Activated gamma-delta T cell treated with anti-CD3 and anti-CD28 coated beads, Interleukin-2, amount 50 U/mL, for 16 hours (primary cell): ENCODE measurements around the gene GRIK4.
"Not testable (repeated sequence)": the region's sequence is repeated elsewhere in the genome, so short reads cannot be mapped to it uniquely, and the experiment has no call there.

Experiments
- DNase-seq: peaks from one replicate; pipeline ENCODE4 v3.0.0-alpha.2; 2020; ENCODE audit warnings: low read depth

The GRIK4 gene

DNA sequence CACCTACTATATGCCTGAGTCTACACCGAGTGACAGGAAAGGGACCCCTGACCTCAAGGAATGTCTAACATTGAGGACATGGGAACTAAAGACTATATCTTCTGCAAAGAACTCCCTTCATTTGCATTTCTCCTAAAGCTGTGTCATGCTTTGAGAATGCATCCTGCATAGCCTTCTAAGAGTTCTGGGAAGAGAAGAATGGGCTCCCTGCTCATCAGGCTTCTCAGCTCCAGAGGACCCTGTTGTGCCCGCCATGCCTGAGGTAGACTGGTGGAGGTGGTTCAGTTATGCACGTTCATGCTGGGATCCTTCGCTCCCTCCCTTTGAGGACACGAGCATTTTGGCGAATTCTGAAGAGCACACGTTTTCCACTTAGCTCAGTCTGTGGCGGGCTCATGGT is 63.3 kb downstream of the GRIK4 start:
- no peak for DNase-seq

GRCh38 chr11:120575461-120575860 is 63.9 kb downstream of the GRIK4 start:
- no peak for DNase-seq

- DNase-seq, result no peak
These were observed 65.1 kb downstream of the GRIK4 start for GRCh38 chr11:120576606-120577005.

GRCh38 chr11:120577041-120577440 is 65.5 kb downstream of the GRIK4 start:
- no peak for DNase-seq

GRCh38 chr11:120577624-120578363 is 66.2 kb downstream of the GRIK4 start:
- no peak for DNase-seq

- DNase-seq, result no peak
These were observed 67.1 kb downstream of the GRIK4 start for GRCh38 chr11:120578596-120579154.

- no peak for DNase-seq
These were observed 68.1 kb downstream of the GRIK4 start for GRCh38 chr11:120579611-120580031.

DNA sequence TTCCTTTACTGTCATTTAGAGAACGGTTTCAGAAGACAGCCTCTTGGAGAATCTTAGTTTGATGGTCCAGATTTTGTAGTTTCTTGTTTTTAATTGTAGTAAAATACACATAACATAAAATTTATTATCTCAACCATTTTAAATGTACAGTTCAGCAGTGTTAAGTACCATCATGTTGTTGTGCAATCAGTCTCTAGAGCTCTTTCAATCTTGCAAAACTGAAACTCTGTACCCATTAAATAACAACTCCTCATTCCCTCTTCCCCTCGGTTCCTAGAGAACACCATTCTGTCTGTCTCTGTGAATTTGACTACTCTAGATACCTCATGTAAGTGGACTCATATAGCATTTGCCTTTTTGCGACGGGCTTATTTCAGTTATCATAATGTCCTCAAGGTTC is 69.8 kb downstream of the GRIK4 start:
- DNase-seq, result no peak

DNA sequence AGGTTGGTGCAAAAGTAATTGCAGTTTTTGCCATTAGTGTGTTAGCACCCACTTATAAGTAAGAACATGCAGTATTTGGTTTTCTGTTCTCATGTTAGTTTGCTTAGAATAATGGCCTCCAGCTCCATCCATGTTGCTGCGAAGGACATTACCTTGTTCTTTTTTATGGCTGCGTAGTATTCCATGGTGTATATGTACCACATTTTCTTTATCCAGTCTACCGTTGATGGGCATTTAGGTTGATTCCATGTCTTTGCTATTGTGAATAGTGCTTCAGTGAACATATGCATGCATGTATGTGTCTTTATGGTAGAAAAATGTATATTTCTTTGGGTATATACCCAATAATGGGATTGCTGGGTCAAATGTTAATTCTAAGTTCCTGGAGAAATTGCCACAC is 71.0 kb downstream of the GRIK4 start:
- DNase-seq, result not testable (repeated sequence)

- no peak for DNase-seq
These were observed 74.5 kb downstream of the GRIK4 start for GRCh38 chr11:120586072-120586471.

DNA sequence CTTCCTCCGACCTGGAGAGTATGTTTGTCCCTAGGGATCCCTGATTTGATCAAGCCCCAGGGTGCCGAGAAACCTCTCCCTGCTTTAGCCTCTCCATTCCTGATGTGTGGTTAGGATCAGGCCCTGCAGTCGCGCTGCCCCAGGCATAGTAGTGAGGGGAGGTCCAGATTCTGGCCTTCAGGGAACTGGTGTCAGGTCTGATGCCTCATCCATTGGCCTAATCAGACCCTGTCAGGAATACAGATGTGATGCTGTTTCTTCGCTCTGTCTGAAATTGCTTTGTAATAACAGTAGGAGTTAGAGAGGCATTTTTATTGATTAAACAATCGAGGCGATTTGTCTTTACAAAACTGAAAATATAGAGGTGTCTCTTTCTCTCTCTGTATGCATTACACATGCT is 75.2 kb downstream of the GRIK4 start:
- no peak for DNase-seq

GRCh38 chr11:120587299-120587698 is 75.8 kb downstream of the GRIK4 start:
- DNase-seq, result no peak

DNA sequence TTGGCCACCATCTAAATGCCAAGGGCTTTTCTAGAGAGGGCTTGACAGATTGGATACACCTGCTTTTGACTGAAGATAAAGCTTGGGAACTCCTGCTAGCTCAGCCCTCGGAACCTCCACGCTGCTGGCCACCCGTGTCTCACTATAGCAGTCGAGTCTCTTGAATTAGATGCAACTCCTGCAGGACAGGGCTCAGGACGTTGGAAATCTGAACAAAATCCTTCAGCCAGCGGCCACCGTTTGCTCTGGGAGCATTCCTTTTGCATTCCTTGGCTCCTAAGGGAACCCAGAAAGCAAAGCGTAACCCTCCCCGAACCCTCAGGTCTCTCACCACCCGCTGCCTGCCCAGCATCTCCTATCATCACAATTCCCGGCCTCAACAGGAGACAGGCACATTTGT is 77.8 kb downstream of the GRIK4 start:
- DNase-seq, result no peak

- DNase-seq, result no peak
These were observed 78.9 kb downstream of the GRIK4 start for GRCh38 chr11:120590472-120590871.

DNA sequence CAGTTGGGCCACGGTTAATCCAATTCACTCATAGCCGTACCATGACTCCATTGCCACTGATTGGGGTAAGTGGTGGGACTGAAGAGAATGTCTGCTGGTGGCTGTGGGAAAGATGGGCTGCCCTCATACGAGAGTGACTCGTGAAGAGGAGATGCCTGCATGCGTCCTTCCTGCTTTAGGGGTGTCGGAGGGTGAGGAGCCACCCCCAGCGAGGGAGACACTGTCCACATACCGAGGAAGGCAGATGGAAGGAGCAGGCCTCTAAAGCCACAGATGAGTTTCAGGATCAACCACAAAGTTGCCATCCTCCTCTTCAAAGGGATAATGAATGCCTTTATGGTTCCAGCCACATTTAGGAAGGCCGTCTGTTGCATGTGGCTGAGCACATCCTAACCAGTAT is 83.2 kb downstream of the GRIK4 start:
- DNase-seq, result no peak

- no peak for DNase-seq
These were observed 84.0 kb downstream of the GRIK4 start for GRCh38 chr11:120595557-120595956.

DNA sequence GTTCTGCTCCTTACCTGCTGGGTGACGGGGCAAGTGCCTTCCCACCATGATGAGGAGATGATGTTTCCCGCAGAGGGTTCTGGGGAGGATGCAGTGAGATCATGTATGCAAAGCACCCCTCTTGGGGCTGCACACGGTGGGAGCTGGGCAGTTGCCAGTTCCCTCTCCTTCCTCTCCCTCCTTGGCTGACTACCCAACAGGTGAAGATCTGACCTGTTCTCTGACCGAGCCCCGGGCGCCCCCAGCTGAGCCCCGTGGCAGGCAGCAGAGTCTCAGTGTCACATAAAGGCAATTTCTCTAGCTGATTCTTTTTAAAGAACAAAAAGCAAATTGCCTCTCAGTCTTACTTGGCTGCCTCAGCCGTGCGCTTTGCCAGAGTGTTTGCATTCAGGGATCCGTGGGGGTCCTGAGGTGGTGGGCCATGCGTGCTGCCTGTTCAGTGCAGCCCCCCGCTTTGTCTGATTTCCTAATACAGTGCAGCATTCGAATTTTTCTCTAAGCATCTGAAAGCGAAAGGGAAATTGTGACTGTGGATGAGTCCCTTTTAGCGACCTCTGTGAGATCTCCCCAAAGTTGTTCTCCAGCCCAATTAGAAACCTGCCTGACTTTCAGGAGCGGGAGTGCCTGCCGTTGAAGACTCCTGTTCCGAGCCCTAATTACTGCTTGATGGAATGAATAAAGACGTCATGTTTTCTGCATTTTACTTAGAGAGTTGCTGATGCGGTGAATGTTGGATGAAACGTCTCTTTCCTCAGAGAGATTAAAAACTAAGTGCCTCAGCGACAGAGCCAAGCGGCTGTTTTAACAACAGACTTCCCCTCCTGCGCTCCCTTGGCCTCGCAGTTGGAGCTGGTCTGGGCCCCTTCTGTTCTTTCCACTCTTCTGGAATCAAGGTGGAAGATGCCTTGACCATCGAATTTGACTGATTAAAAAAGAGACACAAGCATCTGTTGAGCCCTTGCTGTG is 86.0 kb downstream of the GRIK4 start:
- no peak for DNase-seq

DNA sequence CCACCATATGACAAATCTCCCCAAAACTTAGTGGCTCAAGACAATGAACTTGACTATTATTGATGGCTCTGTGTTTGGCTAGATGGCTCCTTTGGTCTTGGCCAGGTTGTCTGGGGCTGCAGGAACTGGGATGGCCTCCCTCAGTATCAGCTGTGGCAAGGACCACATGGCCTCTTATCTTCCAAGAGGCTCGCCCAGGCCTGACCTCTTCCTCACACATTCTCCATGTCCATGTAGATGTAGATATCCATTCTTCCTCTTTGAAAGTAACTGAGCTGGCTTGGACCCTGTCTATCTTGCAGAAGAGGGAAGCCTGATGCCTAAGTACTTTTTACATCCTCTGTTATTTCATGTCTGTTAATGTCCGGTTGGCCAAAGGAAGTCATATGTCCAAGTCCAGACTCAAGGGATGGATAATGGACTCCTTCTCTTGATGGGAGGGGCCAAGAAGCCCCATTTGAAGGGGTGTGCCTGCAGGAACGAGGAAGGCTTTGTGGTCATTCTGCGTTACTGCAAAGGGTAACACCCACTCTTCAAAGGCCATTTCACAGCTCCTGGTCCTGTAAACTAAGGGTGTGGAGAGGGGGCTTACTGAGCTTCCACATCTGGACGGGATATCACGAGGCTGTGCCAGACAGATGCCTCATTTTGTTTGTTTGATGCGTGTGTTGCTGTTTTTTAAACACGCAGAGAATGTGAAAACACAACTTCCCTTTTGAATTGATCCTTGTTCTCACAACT is 87.1 kb downstream of the GRIK4 start:
- no peak for DNase-seq

DNA sequence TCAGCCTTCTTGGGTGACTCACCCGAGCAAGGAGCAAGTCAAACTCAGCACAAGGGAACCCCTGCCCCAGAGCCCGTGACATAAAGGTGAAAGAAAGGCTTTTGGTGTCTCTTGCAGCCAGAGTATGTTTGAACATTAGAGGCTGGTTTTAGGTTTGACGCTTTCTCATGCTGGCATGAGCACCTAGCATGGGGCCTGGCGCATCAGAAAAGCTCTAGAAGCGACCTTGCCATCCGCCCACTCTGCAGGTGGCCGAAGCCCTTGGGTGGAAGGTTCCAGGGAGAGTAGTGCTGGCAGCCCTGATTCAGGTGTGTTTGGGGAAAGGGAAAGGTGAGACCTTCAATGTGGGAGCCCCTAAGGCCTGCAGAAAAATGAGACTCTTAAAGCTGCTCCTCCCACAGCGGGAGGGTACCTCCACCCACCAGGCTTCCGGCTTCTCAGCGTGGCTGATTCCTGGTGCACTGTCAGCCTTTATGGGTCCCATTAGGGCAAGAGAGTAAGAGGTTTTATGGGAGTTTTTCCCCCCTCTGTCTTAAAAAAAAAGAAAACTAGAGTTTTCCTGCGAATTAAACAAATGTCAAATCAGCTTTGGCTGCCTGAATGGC is 88.4 kb downstream of the GRIK4 start:
- no peak for DNase-seq

GRCh38 chr11:120601536-120601935 is 90.0 kb downstream of the GRIK4 start:
- DNase-seq, result no peak

GRCh38 chr11:120603071-120603470 is 91.5 kb downstream of the GRIK4 start:
- DNase-seq, result no peak

DNA sequence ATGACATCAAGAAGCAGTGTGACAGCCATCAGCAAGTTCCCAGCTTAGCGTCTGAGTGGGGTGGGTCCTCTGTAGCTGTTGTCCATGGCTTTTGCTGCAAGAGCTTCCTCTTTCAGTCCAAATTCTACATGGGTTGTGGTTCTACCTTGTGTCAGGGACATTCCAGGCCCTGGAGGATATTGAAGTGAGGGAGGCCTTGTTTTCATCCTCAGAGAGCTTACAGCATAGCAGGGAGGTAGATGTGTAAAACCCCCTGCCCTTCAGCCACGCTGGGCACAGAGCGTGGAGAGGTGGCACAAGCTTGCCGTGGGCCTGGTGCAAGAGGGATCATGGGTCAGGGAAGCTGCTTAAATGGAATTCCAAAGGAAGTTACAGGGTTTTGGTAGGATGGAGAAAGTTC is 93.9 kb downstream of the GRIK4 start:
- DNase-seq, result no peak
